Superior temporal gyrus (tissue), 1 donor: Measurements from ENCODE around the gene SLC16A5.
"Not testable (repeated sequence)": the region's sequence is repeated elsewhere in the genome, so short reads cannot be mapped to it uniquely, and the experiment has no call there.

ENCODE experiments used
- DNase-seq: peaks from one replicate; pipeline ENCODE4 v3.0.0-alpha.2; 2016; ENCODE audit errors: extremely low spot score

The SLC16A5 gene

GRCh38 chr17:75064460-75064859 is 23.3 kb upstream of the SLC16A5 start:
- no peak for DNase-seq

DNA sequence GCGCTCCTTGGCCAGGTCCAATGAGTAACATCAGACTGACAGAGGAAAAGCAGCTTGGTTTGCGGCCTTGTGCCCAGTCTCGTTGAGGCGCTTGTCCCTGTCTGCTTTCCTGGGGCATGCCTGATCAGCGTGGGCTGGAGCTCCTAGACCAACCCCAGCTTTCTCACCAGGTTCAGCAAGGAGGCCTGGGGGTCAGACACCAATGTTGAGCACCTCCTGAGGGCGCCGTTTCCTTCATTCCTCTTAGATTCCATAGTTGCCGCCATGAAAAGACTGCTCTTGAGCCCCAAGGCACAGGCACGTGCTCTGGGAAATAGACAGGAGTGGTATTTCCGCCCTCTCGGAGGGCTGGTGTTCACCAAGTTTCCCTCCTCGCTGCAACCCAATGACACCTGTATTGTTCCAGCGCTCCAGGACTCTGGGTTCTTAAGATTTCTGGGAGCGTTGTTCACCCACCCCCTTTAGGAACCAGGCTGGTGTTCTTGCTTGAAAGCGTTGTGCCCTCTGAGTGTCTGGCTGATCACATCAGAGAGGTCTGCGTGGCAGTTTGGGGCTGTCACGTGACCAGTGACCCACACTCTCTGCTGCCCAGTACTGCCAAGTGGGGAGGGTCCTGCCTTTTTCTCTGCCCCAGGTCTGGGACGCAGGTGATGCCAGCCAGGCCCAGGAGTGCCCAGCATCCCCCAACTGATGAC is 22.7 kb upstream of the SLC16A5 start:
- no peak for DNase-seq

GRCh38 chr17:75065562-75066151 is 22.1 kb upstream of the SLC16A5 start:
- no peak for DNase-seq

DNA sequence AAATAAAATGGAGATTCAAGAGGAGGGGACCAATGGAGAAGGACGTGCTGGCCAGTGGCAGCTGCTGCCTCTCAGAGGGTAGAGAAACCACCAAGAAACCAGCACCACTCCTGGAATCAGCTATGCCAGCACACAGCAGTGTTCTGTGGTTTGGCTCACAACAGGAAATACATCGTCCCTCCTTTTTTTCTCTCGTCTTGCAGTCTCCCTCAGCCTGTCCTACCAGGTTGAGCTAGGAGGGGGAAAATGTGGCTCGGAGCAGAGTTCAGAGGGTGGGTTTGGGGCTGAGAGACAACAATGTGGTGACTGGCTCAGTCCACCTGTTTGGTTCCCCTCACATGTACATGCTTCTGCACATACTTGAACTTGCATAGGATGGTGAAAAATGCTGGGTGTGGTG is 19.9 kb upstream of the SLC16A5 start:
- no peak for DNase-seq

GRCh38 chr17:75068750-75069149 is 19.0 kb upstream of the SLC16A5 start:
- DNase-seq = no peak

DNA sequence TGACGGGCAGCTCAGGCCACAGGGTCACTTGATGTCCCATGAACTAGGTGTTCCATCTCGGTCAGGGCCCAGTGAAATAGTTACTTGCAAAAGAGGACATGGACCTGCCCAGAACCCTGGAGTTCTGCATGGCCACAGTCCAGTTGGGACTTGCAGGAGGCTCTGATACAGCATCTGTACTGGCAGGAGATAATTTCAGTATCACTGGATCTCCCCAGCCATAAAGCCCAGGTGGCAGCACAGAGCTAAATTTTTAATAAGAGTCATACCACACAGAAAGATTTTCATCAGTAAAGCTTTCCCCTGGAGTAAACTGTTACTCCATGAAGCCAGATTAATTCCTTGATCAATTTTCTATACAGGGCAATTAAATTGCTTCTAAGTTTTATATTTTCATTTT is 18.0 kb upstream of the SLC16A5 start:
- DNase-seq = no peak

- DNase-seq = not testable (repeated sequence)
Measured at GRCh38 chr17:75071478-75072271, 16.1 kb upstream of the SLC16A5 start.

DNA sequence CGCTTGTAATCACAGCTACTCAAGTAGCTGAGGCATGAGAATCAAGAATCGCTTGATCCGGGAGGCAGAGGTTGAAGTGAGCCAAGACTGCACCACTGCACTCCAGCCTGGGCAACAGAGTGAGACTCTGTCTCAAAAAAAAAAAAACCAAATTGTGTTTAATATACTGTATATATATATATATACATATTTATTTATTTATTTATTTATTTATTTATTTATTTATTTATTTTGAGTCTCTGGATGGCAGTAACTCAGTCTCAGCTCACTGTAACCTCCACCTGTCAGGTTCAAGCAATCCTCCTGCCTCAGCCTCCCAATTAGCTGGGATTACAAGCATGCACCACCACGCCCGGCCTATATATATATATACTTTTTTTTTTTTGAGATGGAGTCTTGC is 14.8 kb upstream of the SLC16A5 start:
- DNase-seq = not testable (repeated sequence)

- no peak for DNase-seq
Measured at GRCh38 chr17:75073618-75074047, 14.1 kb upstream of the SLC16A5 start.

- no peak for DNase-seq
Measured at GRCh38 chr17:75074532-75074931, 13.2 kb upstream of the SLC16A5 start.

DNA sequence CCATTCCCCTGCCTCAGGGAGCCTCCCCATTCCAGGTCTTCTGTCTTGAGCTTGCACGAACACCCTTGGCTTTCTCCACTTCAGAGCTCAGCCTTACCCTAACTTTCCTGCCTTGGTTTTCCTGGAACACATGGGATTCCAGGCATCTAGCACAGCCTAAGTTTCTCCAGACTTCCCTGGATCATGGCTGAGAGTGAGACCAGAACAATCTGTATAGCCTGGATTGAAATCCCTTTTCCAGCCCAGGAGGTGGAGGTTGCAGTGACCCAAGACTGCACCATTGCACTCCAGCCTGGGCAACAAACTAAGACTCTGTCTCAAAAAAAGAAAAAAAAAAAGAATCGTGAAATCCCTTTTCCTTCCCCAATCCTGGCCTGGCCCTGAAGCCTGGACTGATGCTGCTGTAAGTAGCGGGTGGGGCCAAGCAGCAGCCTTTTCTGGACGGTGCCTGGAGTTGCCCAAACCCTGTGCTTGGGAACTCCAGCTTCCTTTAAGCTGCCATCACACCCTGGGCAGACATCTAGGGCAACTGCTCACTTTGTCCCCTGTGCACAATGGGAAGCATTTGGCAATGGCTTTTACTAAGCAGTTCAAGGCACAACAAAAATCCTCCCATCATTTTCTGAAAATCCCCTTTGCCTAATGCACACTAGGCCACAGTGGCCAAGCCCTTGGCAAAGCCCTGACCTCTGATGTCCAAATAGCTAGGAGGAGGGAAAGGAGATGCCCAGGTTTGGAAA is 12.0 kb upstream of the SLC16A5 start:
- DNase-seq = no peak

- DNase-seq = no peak
Measured at GRCh38 chr17:75077072-75077495, 10.7 kb upstream of the SLC16A5 start.

GRCh38 chr17:75077496-75078283 is 10.1 kb upstream of the SLC16A5 start:
- peak; percentile 62 for DNase-seq

DNA sequence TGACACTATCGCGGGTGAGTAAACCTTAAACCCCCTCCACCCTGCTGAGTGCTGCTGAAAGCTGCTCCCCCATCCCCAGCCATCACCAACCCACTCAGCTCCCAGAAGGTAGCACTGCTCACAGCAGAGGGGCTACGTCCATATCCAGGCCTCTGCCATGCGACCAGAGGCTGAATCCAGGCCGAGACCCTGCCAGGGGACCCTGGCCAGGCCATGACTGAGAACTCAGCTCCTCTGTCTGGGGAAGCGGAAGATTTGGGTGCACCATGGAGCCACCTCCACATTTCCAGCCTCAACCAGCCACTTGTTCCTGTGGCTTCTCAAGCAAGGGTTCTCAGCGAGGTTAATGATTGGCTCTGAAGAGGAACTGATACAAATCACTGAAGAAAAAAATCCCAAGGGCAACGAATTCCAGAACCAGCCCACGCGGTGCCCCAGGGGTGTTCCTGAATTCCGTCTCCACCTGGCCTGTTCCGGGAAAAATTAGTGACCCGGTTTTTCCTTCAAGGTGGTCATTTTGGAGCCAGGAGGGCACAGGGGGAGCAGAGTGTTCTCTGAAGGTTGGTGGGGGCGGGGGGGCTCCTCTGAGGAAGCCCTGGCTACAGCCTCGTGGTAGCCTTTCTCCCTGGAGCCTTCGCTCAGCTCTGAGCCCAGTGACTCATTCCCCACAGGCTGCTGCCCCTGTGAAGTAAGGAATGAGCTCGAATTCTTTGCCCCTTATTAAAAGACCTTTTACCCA is 9.3 kb upstream of the SLC16A5 start:
- no peak for DNase-seq

DNA sequence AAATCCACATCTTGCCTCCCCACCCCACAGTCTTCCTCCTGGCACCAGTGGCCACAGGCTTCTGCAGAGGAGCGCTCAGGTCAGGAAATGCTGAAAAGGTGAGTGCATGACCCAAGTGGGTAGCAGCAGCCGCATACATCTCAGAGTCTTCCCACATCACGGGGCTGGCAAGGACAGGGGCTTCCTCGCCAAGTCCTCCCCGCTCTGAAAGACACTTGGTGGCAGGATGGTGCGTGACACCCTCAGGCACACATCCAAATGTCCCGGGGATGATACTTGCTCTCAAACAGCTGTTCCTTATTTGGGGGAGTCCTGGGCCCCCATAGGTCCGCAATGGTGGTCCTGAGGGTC is 8.8 kb upstream of the SLC16A5 start:
- DNase-seq = no peak

GRCh38 chr17:75081611-75082540 is 5.9 kb upstream of the SLC16A5 start:
- DNase-seq = no peak

GRCh38 chr17:75082683-75083082 is 5.1 kb upstream of the SLC16A5 start:
- no peak for DNase-seq

GRCh38 chr17:75084039-75084660 is 3.6 kb upstream of the SLC16A5 start:
- DNase-seq = no peak
